DMS53 treated with DMSO at 0.1 percent for 48 hours (cell line): Measurements from ENCODE around the gene AGTRAP.

Experiments
- DNase-seq: peaks from one replicate; lab custom pipeline; 2025; ENCODE audit not compliant: unreplicated experiment; lab: John Stamatoyannopoulos, UW

AGTRAP gene

GRCh38 chr1:11757047-11757446, 21.1 kb downstream of the AGTRAP start:
- DNase-seq: no peak

- DNase-seq: no peak
These were observed 23.9 kb downstream of the AGTRAP start for GRCh38 chr1:11759791-11760190.

- no peak for DNase-seq
These were observed 25.3 kb downstream of the AGTRAP start for GRCh38 chr1:11761285-11761684.

- DNase-seq: no peak
These were observed 26.1 kb downstream of the AGTRAP start, which contains the start of gene C1orf167 for GRCh38 chr1:11761988-11762406. TSS of gene C1orf167 (plus strand) at chr1:11762193. CDS start at chr1:11764401, 2,208 bp downstream.

GRCh38 chr1:11764115-11764514, 28.2 kb downstream of the AGTRAP start:
- no peak for DNase-seq

GRCh38 chr1:11764519-11764918, 28.6 kb downstream of the AGTRAP start:
- no peak for DNase-seq

- DNase-seq: no peak
These were observed 29.9 kb downstream of the AGTRAP start for GRCh38 chr1:11765661-11766428.

- no peak for DNase-seq
These were observed 30.5 kb downstream of the AGTRAP start for GRCh38 chr1:11766429-11766776.

- no peak for DNase-seq
These were observed 32.2 kb downstream of the AGTRAP start for GRCh38 chr1:11767922-11768704.

GRCh38 chr1:11768821-11769220, 32.9 kb downstream of the AGTRAP start:
- no peak for DNase-seq

- no peak for DNase-seq
These were observed 33.3 kb downstream of the AGTRAP start for GRCh38 chr1:11769274-11769673.

- DNase-seq: no peak
These were observed 34.1 kb downstream of the AGTRAP start for GRCh38 chr1:11770011-11770410.

- no peak for DNase-seq
These were observed 35.6 kb downstream of the AGTRAP start for GRCh38 chr1:11771481-11772043.

GRCh38 chr1:11772458-11772857, 36.5 kb downstream of the AGTRAP start:
- no peak for DNase-seq

GRCh38 chr1:11774753-11775152, 38.8 kb downstream of the AGTRAP start:
- DNase-seq: no peak

- no peak for DNase-seq
These were observed 41.9 kb downstream of the AGTRAP start for GRCh38 chr1:11777658-11778322.

- DNase-seq: no peak
These were observed 42.4 kb downstream of the AGTRAP start for GRCh38 chr1:11778336-11778735.

GRCh38 chr1:11778844-11779623, 43.1 kb downstream of the AGTRAP start:
- DNase-seq: no peak

- no peak for DNase-seq
These were observed 43.9 kb downstream of the AGTRAP start for GRCh38 chr1:11779715-11780379.
